Astrocyte of the cerebellum (primary cell): ENCODE results near the gene RAD51D.
"Not testable (repeated sequence)": the region's sequence is repeated elsewhere in the genome, so short reads cannot be mapped to it uniquely, and the experiment has no call there.

Experiments
- DNase-seq: peaks from one replicate; pipeline ENCODE4 v3.0.0-alpha.2; 2011; ENCODE audit warnings: low read depth
- H3K4me3 ChIP-seq: 2 replicates; pipeline ENCODE4 v1.5.1; 2011; ENCODE audit warnings: mild to moderate bottlenecking, low read depth, low read length, moderate library complexity
- in situ Hi-C: cut with HindIII; loops from 2 replicates; pipeline ENCODE4 v1.10.0; 2017; ENCODE audit warnings: low sequenced_read_pairs
- TF ChIP-seq, protein P1 (sequence below): IDR thresholded peaks from 2 replicates; pipeline ENCODE4 v1.5.1; 2012; ENCODE audit warnings: low read length, low read depth, moderate library complexity, mild to moderate bottlenecking; ENCODE audit errors: missing control alignments

Gene RAD51D

DNA sequence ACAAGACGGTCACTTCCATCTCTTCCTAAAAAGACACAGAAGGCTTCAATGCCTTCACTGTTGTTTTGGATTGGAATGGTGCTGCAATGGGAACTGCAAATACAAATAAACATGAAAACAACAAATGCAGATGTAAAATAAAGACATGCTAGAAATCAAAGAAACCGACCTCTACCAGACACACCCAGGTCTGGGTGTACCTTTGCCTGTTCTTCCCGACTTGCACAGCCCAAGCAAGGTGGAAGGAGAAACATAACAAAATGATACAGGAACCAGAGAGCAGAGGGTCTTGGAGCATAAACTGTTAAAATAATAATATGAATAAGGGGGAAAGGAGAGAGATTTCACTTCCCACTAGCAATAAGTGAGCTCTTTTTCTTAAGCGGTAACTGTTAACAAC is 73.4 kb downstream of the RAD51D start:
- no peak overlapping the region for H3K4me3 ChIP-seq
- DNase-seq, result no peak
- in situ Hi-C loops, result no loop called here
- TF ChIP-seq, protein P1, sequence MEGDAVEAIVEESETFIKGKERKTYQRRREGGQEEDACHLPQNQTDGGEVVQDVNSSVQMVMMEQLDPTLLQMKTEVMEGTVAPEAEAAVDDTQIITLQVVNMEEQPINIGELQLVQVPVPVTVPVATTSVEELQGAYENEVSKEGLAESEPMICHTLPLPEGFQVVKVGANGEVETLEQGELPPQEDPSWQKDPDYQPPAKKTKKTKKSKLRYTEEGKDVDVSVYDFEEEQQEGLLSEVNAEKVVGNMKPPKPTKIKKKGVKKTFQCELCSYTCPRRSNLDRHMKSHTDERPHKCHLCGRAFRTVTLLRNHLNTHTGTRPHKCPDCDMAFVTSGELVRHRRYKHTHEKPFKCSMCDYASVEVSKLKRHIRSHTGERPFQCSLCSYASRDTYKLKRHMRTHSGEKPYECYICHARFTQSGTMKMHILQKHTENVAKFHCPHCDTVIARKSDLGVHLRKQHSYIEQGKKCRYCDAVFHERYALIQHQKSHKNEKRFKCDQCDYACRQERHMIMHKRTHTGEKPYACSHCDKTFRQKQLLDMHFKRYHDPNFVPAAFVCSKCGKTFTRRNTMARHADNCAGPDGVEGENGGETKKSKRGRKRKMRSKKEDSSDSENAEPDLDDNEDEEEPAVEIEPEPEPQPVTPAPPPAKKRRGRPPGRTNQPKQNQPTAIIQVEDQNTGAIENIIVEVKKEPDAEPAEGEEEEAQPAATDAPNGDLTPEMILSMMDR, result no peak

DNA sequence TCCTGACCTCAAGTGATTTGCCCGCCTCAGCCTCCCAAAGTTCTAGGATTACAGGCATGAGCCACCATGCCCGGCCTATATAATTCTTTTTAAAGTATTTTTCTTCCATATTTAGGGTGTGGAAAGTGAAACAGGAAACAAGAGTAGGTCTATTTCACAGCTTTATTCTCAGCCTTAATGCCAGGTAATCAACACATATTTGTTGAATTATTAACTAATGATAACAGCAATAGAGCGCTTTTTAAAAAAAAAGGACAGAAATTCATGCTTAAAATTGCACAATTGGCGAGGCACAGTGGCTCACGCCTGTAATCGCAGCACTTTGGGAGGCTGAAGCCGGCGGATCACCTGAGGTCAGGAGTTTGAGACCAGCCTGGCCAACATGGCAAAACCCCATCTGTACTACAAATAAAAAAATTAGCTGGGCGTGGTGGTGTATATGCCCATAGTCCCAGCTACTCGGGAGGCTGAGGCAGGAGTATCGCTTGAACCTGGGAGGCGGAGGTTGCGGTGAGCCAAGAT is 74.1 kb downstream of the RAD51D start:
- DNase-seq, in situ Hi-C loops: not testable (repeated sequence)

DNA sequence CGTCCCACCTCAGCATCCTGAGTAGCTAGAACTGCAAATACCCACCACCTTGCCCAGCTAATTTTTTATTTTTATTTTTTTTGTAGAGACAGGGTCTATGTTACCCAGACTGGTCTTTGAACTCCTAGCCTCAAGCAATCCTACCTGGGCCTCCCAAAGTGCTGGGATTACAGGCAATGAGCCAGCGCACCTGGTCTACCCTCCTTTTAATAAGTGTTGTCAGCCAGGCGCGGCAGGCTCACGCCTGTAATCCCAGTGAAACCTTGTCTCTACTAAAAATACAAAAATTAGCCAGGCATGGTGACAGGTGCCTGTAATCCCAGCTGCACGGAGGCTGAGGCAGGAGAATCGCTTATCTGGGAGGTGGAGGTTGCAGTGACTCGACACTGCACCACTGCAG is 75.5 kb downstream of the RAD51D start:
- in situ Hi-C loops, result no loop called here
- no peak for DNase-seq
- TF ChIP-seq, protein P1, result no peak
- no peak overlapping the region for H3K4me3 ChIP-seq

More for the DNA sequence above, 74.1 kb downstream of the RAD51D start:
- H3K4me3 ChIP-seq, result not testable (repeated sequence)
